PC-3 (cell line): ENCODE measurements around the gene MARF1.

Source experiments
- CTCF ChIP-seq: fragments of 300-600 bp; sonication (generic); conservative IDR thresholded peaks from 2 replicates; pipeline ENCODE4 v1.5.1; 2017; ENCODE audit warnings: antibody characterized with exemption, low read depth, mild to moderate bottlenecking, low read length
- EZH2 ChIP-seq: fragments of 300-600 bp; sonication (generic); IDR thresholded peaks from one replicate; pipeline ENCODE4 v1.6.1; 2017; ENCODE audit warnings: antibody characterized with exemption, mild to moderate bottlenecking, low read length; ENCODE audit not compliant: unreplicated experiment
- EZH2phosphoT487 ChIP-seq: fragments of 300-600 bp; sonication (generic); IDR thresholded peaks from 2 replicates; pipeline ENCODE4 v1.6.1; 2018; ENCODE audit warnings: mild to moderate bottlenecking, antibody characterized with exemption, low read length, borderline replicate concordance

- TF ChIP-seq CTCF, result no peak
- no peak for TF ChIP-seq EZH2
- no peak for TF ChIP-seq EZH2phosphoT487
Measured at GRCh38 chr16:15586716-15587115, 56.2 kb downstream of the MARF1 start.
